GM12878 (cell line): ENCODE data around the gene DCTPP1. TPM values are rescaled to one million over a fixed set of nuclear protein-coding genes. Genes with fewer than 3 reads are reported as not detected.

Experiments
- ATAC-seq: fragments of 200-7000 bp; cut with Tn5 transposase; 3 replicates; pipeline ENCODE4 v1.9.1; 2020; ENCODE audit warnings: mild to moderate bottlenecking, moderate library complexity
- BruUV-seq: library from RNA; stranded (reverse); fragments of 400-500 nt; replicated peaks from 2 replicates; lab custom pipeline; 2021; lab: Mats Ljungman, UMichigan
- CTCF ChIA-PET: fragments of 300-600 bp; sonication (Branson Sonifier 250); formaldehyde crosslinking; extraction: SDS; loops from one replicate; lab custom pipeline; 2021; ENCODE audit warnings: inconsistent platforms; lab: Yijun Ruan, JAX
- POLR2A ChIA-PET: fragments of 350-600 bp; formaldehyde crosslinking; extraction: SDS; loops from one replicate; lab custom pipeline; 2021; ENCODE audit warnings: inconsistent platforms; lab: Charles Lee
- RAD21 ChIA-PET: fragments of 300-600 bp; sonication (Branson Sonifier 250); formaldehyde crosslinking; loops from one replicate; lab custom pipeline; 2023; ENCODE audit warnings: antibody characterized with exemption; ENCODE audit not compliant: unreplicated experiment; lab: Charles Lee
- SMC1A ChIA-PET: fragments of 300-600 bp; sonication (Branson Sonifier 250); formaldehyde crosslinking; loops from one replicate; lab custom pipeline; 2023; ENCODE audit not compliant: unreplicated experiment, uncharacterized antibody; lab: Charles Lee
- DNase-seq: peaks from one replicate; pipeline ENCODE4 v3.0.0-alpha.2; 2011; ENCODE audit warnings: low read depth, low spot score
- FAIRE-seq: peaks from 3 replicates; lab custom pipeline; 2011; peaks lifted over from hg19 to GRCh38; lab: Jason Lieb, UNC
- H2AFZ ChIP-seq: 2 replicates; pipeline ENCODE4 v1.6.0; 2011; ENCODE audit warnings: low read depth, low read length, control low read depth; ENCODE audit not compliant: control insufficient read depth
- H3K27ac ChIP-seq: 2 replicates; pipeline ENCODE4 v1.5.1; 2011; ENCODE audit warnings: control low read depth; ENCODE audit not compliant: control insufficient read depth, insufficient read depth
- H3K27me3 ChIP-seq, 2 experiments: replicated peaks in 1 of 2; 2 replicates each; pipeline versions ENCODE4 v1.6.0 to v1.6.1; 2011; ENCODE audit warnings: low read length in 1 of 2; ENCODE audit not compliant: control insufficient read depth in 2 of 2, insufficient read depth in 2 of 2
- H3K36me3 ChIP-seq, 2 experiments: 2 replicates each; pipeline ENCODE4 v1.5.1; 2011; ENCODE audit warnings: low read length in 1 of 2; ENCODE audit not compliant: control insufficient read depth in 2 of 2, insufficient read depth in 2 of 2
- H3K4me1 ChIP-seq: 2 replicates; pipeline ENCODE4 v1.6.1; 2011; ENCODE audit warnings: mild to moderate bottlenecking, low read length, moderate library complexity, mixed read lengths; ENCODE audit not compliant: control insufficient read depth, insufficient read depth
- H3K4me2 ChIP-seq: 2 replicates; pipeline ENCODE4 v1.6.0; 2011; ENCODE audit warnings: control low read depth; ENCODE audit not compliant: control insufficient read depth, insufficient read depth
- H3K4me3 ChIP-seq: fragments of 200-600 bp; sonication (generic); 2 replicates; pipeline ENCODE4 v1.5.1; 2016
- H3K79me2 ChIP-seq: 2 replicates; pipeline ENCODE4 v1.6.0; 2011; ENCODE audit warnings: low read length; ENCODE audit not compliant: control insufficient read depth, insufficient read depth
- H3K9ac ChIP-seq: 2 replicates; pipeline ENCODE4 v1.8.0; 2011; ENCODE audit warnings: low read length, control low read depth, mixed read lengths; ENCODE audit not compliant: control insufficient read depth, insufficient read depth
- H3K9me3 ChIP-seq: replicated peaks from 3 replicates; pipeline ENCODE4 v1.5.1; 2011; ENCODE audit warnings: mild to moderate bottlenecking, low read length; ENCODE audit not compliant: control insufficient read depth, insufficient read depth
- H4K20me1 ChIP-seq: 2 replicates; pipeline ENCODE4 v1.6.0; 2011; ENCODE audit not compliant: control insufficient read depth, insufficient read depth
- ATF7 ChIP-seq: fragments of 450-650 bp; IDR thresholded peaks from 2 replicates; pipeline ENCODE4 v1.6.1; 2016; ENCODE audit warnings: low read depth, mild to moderate bottlenecking
- BMI1 ChIP-seq: fragments of 450-650 bp; IDR thresholded peaks from 2 replicates; pipeline ENCODE4 v1.6.1; 2016; ENCODE audit warnings: mild to moderate bottlenecking, moderate library complexity, borderline replicate concordance
- MLLT1 ChIP-seq: fragments of 450-650 bp; IDR thresholded peaks from 2 replicates; pipeline ENCODE4 v1.6.1; 2016; ENCODE audit warnings: mild to moderate bottlenecking
- WGBS: methylation state at CpG from one replicate; pipeline ENCODE4 v1.1.6; 2016; ENCODE audit warnings: low lambda C conversion rate; ENCODE audit not compliant: insufficient replicate concordance, insufficient coverage; ENCODE audit errors: missing lambda C conversion rate; 5-methylcytosine and 5-hydroxymethylcytosine counted together
- in situ Hi-C: fragments of 300-500 bp; cut with MboI; formaldehyde crosslinking; loops from 9 replicates; pipeline ENCODE4 v1.14.3; 2018; ENCODE audit warnings: mixed read lengths
- intact Hi-C: fragments of 100-400 bp; cut with micrococcal nuclease; formaldehyde crosslinking; loops from one replicate; pipeline ENCODE4 v1.14.2; 2022; ENCODE audit not compliant: unreplicated experiment
- polyA plus RNA-seq, 11 experiments: library from polyadenylated mRNA; depleted of rRNA in 4 of 11; unstranded in 6 of 11; stranded (reverse) in 5 of 11; fragments of >200 nt; fragmentation: Nextera tagmentation in 4 of 11; fragmentation: Illumina TruSeq in 1 of 11; extraction: Ambion mirVana in 4 of 11; extraction: Trizol in 1 of 11; gene quantifications; 1 replicate in 1 of 11; 2 replicates in 10 of 11; pipeline versions ENCODE4 v1.2.1 to v1.2.3, GENCODE V29; 2011 to 2016; ENCODE audit warnings: inconsistent platforms in 2 of 11, missing spikeins in 2 of 11, low read depth in 1 of 11
- total RNA-seq, 4 experiments: library from RNA; depleted of rRNA in 3 of 4; stranded (reverse); fragments of >200 nt in 3 of 4; fragmentation: Illumina TruSeq in 1 of 4; extraction: Trizol in 1 of 4; gene quantifications; 2 replicates each; pipeline versions ENCODE4 v1.2.1 to v1.2.3, GENCODE V29; 2013 to 2021

The DCTPP1 gene
- total and polyA plus RNA-seq, 10 of the 15 experiments (the other 5 are each of a cell fraction or from before 2014, with no cell fraction given) = 72.1 to 266 (median 157) TPM

GRCh38 chr16:30394592-30395154 lies 35.2 kb downstream of the DCTPP1 start:
- ChIA-PET CTCF (interaction anchor here (0.6 to 3.3 kb wide), 7 partner anchors 13 to 212 kb away, joined by 3 to 29 read pairs (median 3); partner anchors contain the start of genes CORO1A, DCTPP1, SEPTIN1 and ZNF771), POLR2A (interaction anchor here (0.6 to 3.1 kb wide), 6 partner anchors 12 to 78 kb away, joined by 3 to 25 read pairs (median 4); partner anchors contain the start of genes ITGAL and SEPTIN1), RAD21 (interaction anchor here (1.0 to 2.4 kb wide), 4 partner anchors 12 to 141 kb away, joined by 5 to 32 read pairs (median 9); partner anchors contain the start of genes SEPTIN1, TBC1D10B, ZNF747 and ZNF771), SMC1A (interaction anchor here (1.0 to 2.4 kb wide), 5 partner anchors 11 to 141 kb away, joined by 3 to 12 read pairs (median 9); partner anchors contain the start of genes DCTPP1, SEPTIN1, TBC1D10B and ZNF771)
- FAIRE-seq (no peak), DNase-seq (no peak), ATAC-seq (no peak)
- Histone ChIP-seq H3K9me3 (no peaks in the 10 kb centered on the region), H2AFZ (peak overlapping the region; percentile 85), H3K4me1 (peaks cover 8% of the 10 kb centered on the region), H3K4me2 (peak overlapping the region; percentile 92; the same call in 1 of the 2 replicates), H3K9ac (peak overlapping the region; percentile 63), H3K27me3 (no peaks in the 10 kb centered on the region), H3K4me3 (peak overlapping the region; percentile 92), H3K79me2 (peaks cover 5% of the 10 kb centered on the region), H3K36me3 (peaks cover 0 to 2% of the 10 kb centered on the region in 2 experiments; a peak in 3 of 4 replicates), H4K20me1 (no peaks in the 10 kb centered on the region), H3K27ac (peak overlapping the region; percentile 13)
- TF ChIP-seq BMI1 = no peak
- TF ChIP-seq ATF7 = no peak
- TF ChIP-seq MLLT1 = 0 out of 2 replicates have a peak, but pooled peaks have one; percentile 41
- intact Hi-C loops (no loop called here), in situ Hi-C loops (no loop called here)
- 41% methylated on average over 19 of the region's 31 CpGs for WGBS
- no TSS peak for BruUV-seq
